Fibroblast of lung (primary cell): ENCODE results near the gene PSEN1. TPM values are rescaled to one million over a fixed set of nuclear protein-coding genes. Genes with fewer than 3 reads are reported as not detected.
"Not testable (repeated sequence)": the region's sequence is repeated elsewhere in the genome, so short reads cannot be mapped to it uniquely, and the experiment has no call there.

Experiments used
- DNase-seq, 2 donors: peaks; one replicate each; pipeline versions ENCODE4 v3.0.0 to v3.0.0-alpha.2; 2010; ENCODE audit warnings: low read depth in 2 of 2
- H2AFZ ChIP-seq: 2 replicates; pipeline ENCODE4 v1.5.1; 2012; ENCODE audit warnings: low read length, control low read depth, inconsistent platforms
- H3K27ac ChIP-seq: 2 replicates; pipeline ENCODE4 v1.5.1; 2011; ENCODE audit warnings: low read length, control low read depth; ENCODE audit not compliant: insufficient read depth
- H3K27me3 ChIP-seq: 2 replicates; pipeline ENCODE4 v1.5.1; 2011; ENCODE audit warnings: mild to moderate bottlenecking, low read length; ENCODE audit not compliant: control insufficient read depth, insufficient read depth
- H3K36me3 ChIP-seq: 2 replicates; pipeline ENCODE4 v1.5.1; 2011; ENCODE audit warnings: low read length; ENCODE audit not compliant: control insufficient read depth, insufficient read depth
- H3K4me1 ChIP-seq: 2 replicates; pipeline ENCODE4 v1.5.1; 2011; ENCODE audit warnings: low read length; ENCODE audit not compliant: control insufficient read depth, insufficient read depth; ENCODE audit errors: extremely low read depth
- H3K4me2 ChIP-seq: 2 replicates; pipeline ENCODE4 v1.5.1; 2011; ENCODE audit warnings: low read length, control low read depth; ENCODE audit not compliant: insufficient read depth; ENCODE audit errors: extremely low read depth
- H3K4me3 ChIP-seq, 4 experiments: fragments of 200-600 bp in 1 of 4; sonication (generic) in 1 of 4; replicated peaks in 1 of 4; 2 replicates each; pipeline ENCODE4 v1.5.1; 2011 to 2016; ENCODE audit warnings: low read length in 4 of 4, low read depth in 3 of 4, mild to moderate bottlenecking in 3 of 4, control low read depth in 2 of 4, inconsistent platforms in 1 of 4, mixed read lengths in 1 of 4; ENCODE audit not compliant: insufficient read depth in 1 of 4; ENCODE audit errors: control extremely low read depth in 1 of 4
- H3K79me2 ChIP-seq: 2 replicates; pipeline ENCODE4 v1.5.1; 2012; ENCODE audit warnings: mild to moderate bottlenecking, low read length, inconsistent platforms; ENCODE audit not compliant: control insufficient read depth, insufficient read depth
- H3K9ac ChIP-seq: 2 replicates; pipeline ENCODE4 v1.5.1; 2011; ENCODE audit warnings: mild to moderate bottlenecking, low read length, control low read depth; ENCODE audit not compliant: insufficient read depth
- H3K9me3 ChIP-seq: 2 replicates; pipeline ENCODE4 v1.5.1; 2012; ENCODE audit warnings: low read depth, low read length; ENCODE audit not compliant: control insufficient read depth, insufficient read depth
- H4K20me1 ChIP-seq: 2 replicates; pipeline ENCODE4 v1.5.1; 2011; ENCODE audit warnings: low read length; ENCODE audit not compliant: control insufficient read depth, insufficient read depth; ENCODE audit errors: extremely low read depth
- EZH2 ChIP-seq: IDR thresholded peaks from 2 replicates; pipeline ENCODE4 v1.5.1; 2012; ENCODE audit warnings: low read length, control low read depth, mild to moderate bottlenecking; ENCODE audit errors: missing control alignments
- polyA plus RNA-seq, 2 donors: library from polyadenylated mRNA; depleted of rRNA in 1 of 2; stranded (reverse) in 1 of 2; unstranded in 1 of 2; fragments of >200 nt; gene quantifications; 2 replicates each; pipeline ENCODE4 v1.2.1, GENCODE V29; 2011 to 2012; ENCODE audit warnings: missing spikeins in 1 of 2
- total RNA-seq: library from RNA; depleted of rRNA; stranded (reverse); fragments of >200 nt; gene quantifications from 2 replicates; pipeline ENCODE4 v1.2.1, GENCODE V29; 2014
- TF ChIP-seq, protein P1 (sequence below), 2 donors: IDR thresholded peaks in 1 of 2; conservative IDR thresholded peaks in 1 of 2; 1 replicate in 1 of 2; 2 replicates in 1 of 2; pipeline ENCODE4 v1.5.1; 2011 to 2012; ENCODE audit warnings: low read length in 2 of 2, control low read depth in 1 of 2, inconsistent platforms in 1 of 2, low read depth in 1 of 2, mild to moderate bottlenecking in 1 of 2

Gene PSEN1
- total and polyA plus RNA-seq, 2 donors (not counting 1 experiment from before 2014, with no cell fraction given), result 22.0 to 53.7 TPM

DNA sequence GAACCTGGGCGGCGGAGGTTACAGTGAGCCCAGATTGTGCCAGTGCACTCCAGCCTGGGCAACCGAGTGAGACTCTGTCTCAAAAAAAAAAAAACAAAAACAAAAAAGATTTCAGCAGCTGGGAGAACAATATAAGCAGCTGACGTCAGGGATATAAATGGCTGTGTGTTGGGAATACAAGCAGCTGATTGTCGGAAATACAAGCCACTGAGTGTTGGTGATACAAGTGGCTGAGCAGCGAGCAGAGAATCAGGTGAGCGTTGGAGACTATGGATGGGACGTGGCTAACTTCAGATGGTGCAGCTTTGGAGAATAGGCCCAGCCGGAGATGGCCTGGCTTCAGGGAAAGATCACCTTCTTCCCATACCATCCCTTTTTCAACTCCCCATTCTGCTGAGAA, 32.0 kb downstream of the PSEN1 start:
- H3K27me3 ChIP-seq, result no peaks in the 10 kb centered on the region
- no peak overlapping the region for H3K27ac ChIP-seq
- no peak overlapping the region for H3K4me3 ChIP-seq
- H3K36me3 ChIP-seq, result no peaks in the 10 kb centered on the region
- H4K20me1 ChIP-seq, result no peaks in the 10 kb centered on the region
- H3K4me2 ChIP-seq, result no peak overlapping the region
- no peaks in the 10 kb centered on the region for H3K4me1 ChIP-seq
- H3K9ac ChIP-seq, result no peak overlapping the region
- no peak overlapping the region for H2AFZ ChIP-seq
- no peak for TF ChIP-seq EZH2
- TF ChIP-seq, protein P1, sequence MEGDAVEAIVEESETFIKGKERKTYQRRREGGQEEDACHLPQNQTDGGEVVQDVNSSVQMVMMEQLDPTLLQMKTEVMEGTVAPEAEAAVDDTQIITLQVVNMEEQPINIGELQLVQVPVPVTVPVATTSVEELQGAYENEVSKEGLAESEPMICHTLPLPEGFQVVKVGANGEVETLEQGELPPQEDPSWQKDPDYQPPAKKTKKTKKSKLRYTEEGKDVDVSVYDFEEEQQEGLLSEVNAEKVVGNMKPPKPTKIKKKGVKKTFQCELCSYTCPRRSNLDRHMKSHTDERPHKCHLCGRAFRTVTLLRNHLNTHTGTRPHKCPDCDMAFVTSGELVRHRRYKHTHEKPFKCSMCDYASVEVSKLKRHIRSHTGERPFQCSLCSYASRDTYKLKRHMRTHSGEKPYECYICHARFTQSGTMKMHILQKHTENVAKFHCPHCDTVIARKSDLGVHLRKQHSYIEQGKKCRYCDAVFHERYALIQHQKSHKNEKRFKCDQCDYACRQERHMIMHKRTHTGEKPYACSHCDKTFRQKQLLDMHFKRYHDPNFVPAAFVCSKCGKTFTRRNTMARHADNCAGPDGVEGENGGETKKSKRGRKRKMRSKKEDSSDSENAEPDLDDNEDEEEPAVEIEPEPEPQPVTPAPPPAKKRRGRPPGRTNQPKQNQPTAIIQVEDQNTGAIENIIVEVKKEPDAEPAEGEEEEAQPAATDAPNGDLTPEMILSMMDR (conservative IDR thresholded peaks at IDR 0.05 in 1 of 2, IDR thresholded peaks at IDR 0.05 in 1 of 2; ENCODE audit: low read depth in 1 of 2, low read length in 2 of 2), result no peak
- H3K9me3 ChIP-seq, result no peaks in the 10 kb centered on the region
- no peak for DNase-seq
- no peaks in the 10 kb centered on the region for H3K79me2 ChIP-seq

DNA sequence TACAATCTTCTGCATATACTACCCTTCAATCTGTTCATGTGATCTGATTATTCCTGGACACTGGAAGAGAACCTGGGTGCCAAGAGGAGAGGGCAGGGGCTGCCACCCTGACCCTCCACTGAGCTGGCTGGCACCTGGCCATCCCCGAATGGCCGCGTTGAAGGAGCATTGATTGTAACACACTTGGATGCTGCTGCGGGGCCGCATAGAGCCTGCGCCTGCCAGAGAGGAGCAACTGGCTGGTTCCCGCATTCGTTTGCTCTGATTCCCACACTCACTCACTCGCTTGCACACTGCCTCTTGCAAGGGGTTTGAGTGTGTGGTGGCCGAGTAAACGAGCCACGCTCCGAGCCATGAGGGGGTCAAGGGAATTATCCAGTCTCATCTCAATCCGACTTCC, 32.4 kb downstream of the PSEN1 start:
- DNase-seq, result no peak
- no peaks in the 10 kb centered on the region for H4K20me1 ChIP-seq
- no peak overlapping the region for H2AFZ ChIP-seq
- no peaks in the 10 kb centered on the region for H3K9me3 ChIP-seq
- no peaks in the 10 kb centered on the region for H3K27me3 ChIP-seq
- TF ChIP-seq, protein P1 (conservative IDR thresholded peaks at IDR 0.05 in 1 of 2, IDR thresholded peaks at IDR 0.05 in 1 of 2; ENCODE audit: low read depth in 1 of 2, low read length in 2 of 2), result no peak
- TF ChIP-seq EZH2, result no peak
- H3K4me3 ChIP-seq, result no peak overlapping the region
- no peak overlapping the region for H3K4me2 ChIP-seq
- no peak overlapping the region for H3K9ac ChIP-seq
- H3K27ac ChIP-seq, result no peak overlapping the region
- no peaks in the 10 kb centered on the region for H3K36me3 ChIP-seq
- H3K4me1 ChIP-seq, result no peaks in the 10 kb centered on the region
- H3K79me2 ChIP-seq, result no peaks in the 10 kb centered on the region

DNA sequence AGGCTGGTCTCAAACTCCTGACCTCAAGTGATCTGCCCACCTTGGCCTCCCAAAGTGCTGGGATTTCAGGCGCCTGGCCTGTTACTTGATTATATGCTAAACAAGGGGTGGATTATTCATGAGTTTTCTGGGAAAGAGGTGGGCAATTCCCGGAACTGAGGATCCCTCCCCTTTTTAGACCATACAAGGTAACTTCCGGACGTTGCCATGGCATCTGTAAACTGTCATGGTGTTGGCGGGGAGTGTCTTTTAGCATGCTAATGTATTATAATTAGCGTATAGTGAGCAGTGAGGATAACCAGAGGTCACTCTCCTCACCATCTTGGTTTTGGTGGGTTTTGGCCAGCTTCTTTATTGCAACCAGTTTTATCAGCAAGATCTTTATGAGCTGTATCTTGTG, 33.5 kb downstream of the PSEN1 start:
- H3K27ac ChIP-seq, H3K27me3 ChIP-seq, H4K20me1 ChIP-seq, H3K4me3 ChIP-seq, H3K9me3 ChIP-seq, H3K9ac ChIP-seq, H3K79me2 ChIP-seq, H3K36me3 ChIP-seq, H3K4me1 ChIP-seq, H3K4me2 ChIP-seq, H2AFZ ChIP-seq: not testable (repeated sequence)
- DNase-seq, result peak in 1 of 2 donors; percentile 13

DNA sequence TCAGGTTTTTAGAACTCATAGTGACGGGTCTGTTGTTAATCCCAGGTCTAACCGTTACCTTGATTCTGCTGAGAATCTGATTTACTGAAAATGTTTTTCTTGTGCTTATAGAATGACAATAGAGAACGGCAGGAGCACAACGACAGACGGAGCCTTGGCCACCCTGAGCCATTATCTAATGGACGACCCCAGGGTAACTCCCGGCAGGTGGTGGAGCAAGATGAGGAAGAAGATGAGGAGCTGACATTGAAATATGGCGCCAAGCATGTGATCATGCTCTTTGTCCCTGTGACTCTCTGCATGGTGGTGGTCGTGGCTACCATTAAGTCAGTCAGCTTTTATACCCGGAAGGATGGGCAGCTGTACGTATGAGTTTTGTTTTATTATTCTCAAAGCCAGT, 34.4 kb downstream of the PSEN1 start:
- Histone ChIP-seq H3K4me1 (no peaks in the 10 kb centered on the region), H3K36me3 (no peaks in the 10 kb centered on the region), H3K27me3 (no peaks in the 10 kb centered on the region), H3K4me2 (no peak overlapping the region), H3K4me3 (no peak overlapping the region), H2AFZ (no peak overlapping the region), H3K27ac (no peak overlapping the region), H3K9ac (no peak overlapping the region), H3K9me3 (no peaks in the 10 kb centered on the region), H3K79me2 (no peaks in the 10 kb centered on the region), H4K20me1 (no peaks in the 10 kb centered on the region)
- DNase-seq, result no peak
- TF ChIP-seq, protein P1 (conservative IDR thresholded peaks at IDR 0.05 in 1 of 2, IDR thresholded peaks at IDR 0.05 in 1 of 2; ENCODE audit: low read depth in 1 of 2, low read length in 2 of 2), result no peak
- no peak for TF ChIP-seq EZH2
